Activated CD8-positive, alpha-beta memory T cell treated with anti-CD3 and anti-CD28 coated beads for 36 hours (primary cell): Measurements from ENCODE around the gene INAFM1. TPM values are rescaled to one million over a fixed set of nuclear protein-coding genes. Genes with fewer than 3 reads are reported as not detected.
"Not testable (repeated sequence)": the region's sequence is repeated elsewhere in the genome, so short reads cannot be mapped to it uniquely, and the experiment has no call there.

ENCODE experiments used
- CTCF ChIA-PET: fragments of 350-600 bp; sonication (Branson Sonifier 250); formaldehyde crosslinking; loops from one replicate; lab custom pipeline; 2021; ENCODE audit warnings: antibody characterized with exemption; lab: Charles Lee
- POLR2A ChIA-PET: fragments of 350-600 bp; sonication (Branson Sonifier 250); formaldehyde crosslinking; loops from one replicate; lab custom pipeline; 2021; ENCODE audit warnings: antibody characterized with exemption; lab: Charles Lee
- total RNA-seq, 2 experiments: library from RNA; stranded (reverse); gene quantifications; one replicate each; pipeline ENCODE4 v1.2.3, GENCODE V29; 2021

Gene INAFM1
- total RNA-seq, 2 experiments from 2014 or later, result 7.6 to 8.2 TPM

DNA sequence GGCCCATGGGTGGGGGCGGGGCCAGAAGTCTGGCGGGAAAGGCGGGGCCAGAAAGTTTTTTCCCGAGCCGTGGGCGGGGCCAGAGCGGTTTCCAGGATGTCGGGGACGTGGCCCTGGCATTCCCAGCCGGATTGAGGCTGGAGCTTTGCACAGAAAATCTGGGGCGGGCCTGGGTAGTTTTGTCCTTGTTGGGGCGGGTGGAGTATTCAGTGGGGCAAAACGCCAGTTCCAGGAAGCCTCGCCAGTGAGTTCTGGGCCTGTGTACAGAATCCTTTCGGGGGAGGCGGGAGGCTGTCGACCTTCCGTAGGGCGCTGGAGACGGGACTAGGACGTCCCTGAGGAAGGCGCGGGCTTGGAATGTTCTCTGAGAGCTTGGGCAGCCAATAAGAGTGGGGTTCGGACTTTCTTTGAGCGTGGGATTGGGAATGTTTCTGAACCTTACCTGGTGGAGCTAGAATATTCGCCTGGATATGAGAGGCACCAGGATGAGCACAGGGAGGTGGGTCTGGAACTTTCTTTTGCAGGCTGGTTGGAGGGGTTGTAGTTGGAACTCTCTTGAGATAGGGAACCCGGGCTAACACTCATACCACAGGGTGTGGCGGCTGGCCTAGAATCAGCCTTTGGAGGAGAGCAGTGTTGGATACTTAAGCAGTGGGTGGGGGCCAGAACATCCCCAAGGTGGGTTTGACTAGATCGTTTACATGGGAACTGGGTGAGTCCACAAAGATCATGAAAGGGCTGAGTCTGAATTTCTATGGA lies 17.1 kb upstream of the INAFM1 start:
- CTCF ChIA-PET, result interaction anchor here (1.1 to 3.5 kb wide), 6 partner anchors 14 to 98 kb away, joined by 3 to 29 read pairs (median 4); partner anchors contain the start of gene DHX34
- POLR2A ChIA-PET, result interaction anchor here (1.9 to 2.5 kb wide), 2 partner anchors 17 to 31 kb away, joined by 23 to 30 read pairs; partner anchors contain the start of gene INAFM1

DNA sequence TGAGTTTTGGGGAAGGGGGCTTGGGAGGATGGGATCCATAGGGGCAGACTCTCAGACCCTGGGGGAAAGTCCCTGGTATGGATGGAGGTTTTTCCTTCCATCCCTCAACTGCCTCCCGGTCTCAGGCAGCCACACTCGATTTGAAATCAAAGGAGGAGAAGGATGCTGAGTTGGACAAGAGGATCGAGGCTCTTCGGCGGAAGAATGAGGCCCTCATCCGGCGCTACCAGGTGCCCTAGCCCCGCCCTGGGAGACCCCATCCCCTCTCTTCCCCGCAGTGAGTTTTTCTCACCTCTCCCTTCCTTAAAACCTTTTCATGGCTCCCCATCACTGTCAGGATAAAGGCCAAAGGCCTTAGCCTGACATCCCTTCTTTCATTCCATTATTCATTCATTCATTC lies 16.3 kb upstream of the INAFM1 start:
- ChIA-PET POLR2A (no interaction called here), CTCF (interaction anchor here (0.7 kb wide), 1 partner anchor 13 kb away, joined by 4 read pairs; no protein-coding TSS in a partner anchor)

DNA sequence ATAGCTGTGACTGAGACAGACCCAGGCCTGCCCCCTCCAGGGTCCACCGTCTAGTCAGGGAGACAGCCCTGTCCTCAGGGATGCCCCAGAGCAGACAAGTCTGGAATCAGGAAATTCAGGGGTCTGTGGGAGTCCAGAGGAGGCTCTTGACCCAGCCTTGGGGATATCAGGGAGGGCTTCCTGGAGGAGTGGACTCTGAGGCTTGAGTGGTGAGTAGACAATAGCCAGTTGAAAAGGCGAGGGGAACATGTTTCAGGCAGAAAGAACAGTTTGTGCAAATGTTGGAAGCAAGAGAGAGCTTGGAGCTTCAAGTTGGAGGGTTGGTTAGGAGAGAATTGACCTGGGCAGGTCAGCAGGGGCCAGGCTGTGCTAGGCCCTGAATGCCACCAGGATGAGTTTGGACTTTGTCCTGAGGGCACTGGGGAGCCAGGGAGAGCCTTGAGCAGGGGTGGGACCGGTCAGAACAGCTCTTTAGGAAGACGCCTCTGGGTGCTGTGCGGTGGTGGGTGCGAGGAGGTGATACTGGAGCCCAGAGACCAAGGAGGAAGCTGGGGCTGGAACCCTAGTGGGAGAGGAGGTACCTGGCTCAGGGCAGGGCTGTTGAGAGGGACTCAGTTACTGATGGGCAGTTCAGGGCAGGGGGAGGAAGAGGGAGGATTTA lies 15.7 kb upstream of the INAFM1 start:
- CTCF ChIA-PET, result interaction anchor here (0.7 to 2.0 kb wide), 2 partner anchors 13 to 15 kb away, joined by 4 read pairs; partner anchors contain the start of gene INAFM1

DNA sequence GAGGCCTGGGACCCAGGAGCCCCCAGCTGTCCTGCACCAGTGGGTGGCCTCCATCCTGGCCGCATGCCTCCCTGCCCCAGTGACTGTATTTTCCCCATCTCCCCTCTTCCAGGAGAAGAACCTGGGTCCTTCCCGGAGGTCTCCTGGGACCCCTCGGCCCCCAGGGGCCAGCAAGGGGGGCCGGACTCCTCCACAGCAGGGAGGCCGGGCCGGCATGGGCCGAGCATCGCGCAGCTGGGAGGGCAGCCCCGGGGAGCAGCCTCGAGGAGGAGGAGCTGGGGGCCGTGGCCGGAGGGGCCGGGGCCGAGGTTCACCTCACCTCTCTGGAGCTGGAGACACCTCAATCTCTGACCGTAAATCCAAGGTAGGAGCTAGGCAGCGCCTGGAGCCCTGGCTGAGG lies 14.2 kb upstream of the INAFM1 start:
- ChIA-PET CTCF (interaction anchor here (2.0 kb wide), 1 partner anchor 14 kb away, joined by 4 read pairs; the partner anchor contains the start of gene INAFM1), POLR2A (no interaction called here)

More for the DNA sequence above, 15.7 kb upstream of the INAFM1 start:
- POLR2A ChIA-PET, result no interaction called here

DNA sequence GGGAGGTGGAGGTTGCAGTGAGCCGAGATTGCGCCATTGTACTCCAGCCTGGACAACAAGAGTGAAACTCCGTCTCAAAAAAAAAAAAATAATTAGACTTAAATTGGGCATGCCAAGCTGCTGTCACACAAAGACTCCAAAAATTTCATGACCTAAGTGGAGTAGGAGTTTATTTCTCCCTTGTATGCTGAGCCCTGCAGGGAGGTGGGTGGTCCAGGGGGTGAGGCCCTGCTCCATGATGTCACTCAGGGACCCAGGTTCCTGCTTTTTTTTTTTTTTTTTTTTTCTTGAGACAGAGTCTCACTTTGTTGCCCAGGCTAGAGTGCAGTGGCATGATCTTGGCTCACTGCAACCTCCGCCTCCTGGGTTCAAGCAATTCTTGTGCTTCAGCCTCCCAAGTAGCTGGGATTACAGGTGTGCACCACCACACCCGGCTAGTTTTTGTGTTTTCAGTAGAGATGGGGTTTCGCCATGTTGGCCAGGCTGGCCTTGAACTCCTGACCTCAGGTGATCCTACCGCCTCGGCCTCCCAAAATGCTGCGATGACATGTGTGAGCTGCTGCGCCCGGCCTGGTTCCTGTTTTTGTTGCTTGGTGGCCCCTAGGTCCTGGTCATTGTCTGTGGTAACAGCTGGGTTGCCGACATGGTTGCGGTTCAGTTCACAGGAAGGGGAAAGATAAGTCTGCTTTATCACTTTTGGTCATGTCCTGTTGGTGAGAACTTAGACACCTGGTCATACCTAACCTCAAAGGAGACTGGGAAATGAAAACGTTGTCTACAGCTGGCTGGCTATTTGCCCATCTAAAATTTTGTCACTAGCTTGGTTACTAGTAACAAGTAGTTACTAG lies 12.5 kb upstream of the INAFM1 start:
- CTCF ChIA-PET, result interaction anchor here (1.3 kb wide), 1 partner anchor 10 kb away, joined by 5 read pairs; no protein-coding TSS in a partner anchor

DNA sequence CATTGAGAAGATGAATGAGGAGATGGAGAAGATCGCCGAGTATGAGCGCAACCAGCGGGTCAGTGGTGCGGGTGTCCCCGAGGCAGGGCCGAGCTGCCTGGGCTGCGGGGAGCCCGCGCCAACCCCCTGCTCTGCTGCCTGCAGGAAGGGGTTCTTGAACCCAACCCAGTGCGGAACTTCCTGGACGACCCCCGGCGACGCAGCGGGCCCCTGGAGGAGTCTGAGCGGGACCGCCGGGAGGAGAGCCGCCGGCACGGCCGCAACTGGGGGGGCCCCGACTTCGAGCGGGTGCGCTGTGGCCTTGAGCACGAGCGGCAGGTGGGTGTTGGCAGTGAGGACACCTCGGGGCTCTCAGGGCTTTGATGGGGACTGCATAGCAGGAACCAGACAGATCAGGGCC lies 10.1 kb upstream of the INAFM1 start:
- POLR2A ChIA-PET, result no interaction called here

More for the DNA sequence above, 12.5 kb upstream of the INAFM1 start:
- POLR2A ChIA-PET, result not testable (repeated sequence)

DNA sequence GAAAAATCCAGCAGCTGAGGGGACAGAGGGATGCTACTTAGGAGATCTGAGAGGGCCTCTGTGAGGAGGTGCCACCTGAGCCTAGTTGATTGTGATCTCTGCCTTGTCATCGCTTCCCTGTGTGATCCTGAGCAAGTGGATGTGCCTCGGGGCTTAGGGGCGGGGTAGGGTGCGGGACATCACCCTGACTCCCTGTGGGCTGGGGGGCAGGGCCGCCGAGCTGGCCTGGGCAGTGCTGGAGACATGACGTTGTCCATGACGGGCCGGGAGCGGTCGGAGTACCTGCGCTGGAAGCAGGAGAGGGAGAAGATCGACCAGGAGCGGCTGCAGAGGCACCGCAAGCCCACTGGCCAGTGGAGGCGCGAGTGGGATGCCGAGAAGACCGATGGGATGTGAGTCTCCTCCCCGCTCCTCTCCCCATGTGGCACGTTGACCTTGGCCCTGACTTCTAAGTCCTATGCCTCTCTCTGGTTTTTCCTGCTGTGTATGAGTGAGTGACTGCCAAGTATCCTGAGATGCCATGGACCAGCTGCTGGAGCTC lies 8.2 kb upstream of the INAFM1 start:
- POLR2A ChIA-PET, result interaction anchor here (0.5 to 0.7 kb wide), 2 partner anchors 29 to 222 kb away, joined by 5 to 9 read pairs; no protein-coding TSS in a partner anchor
- CTCF ChIA-PET, result no interaction called here

More for the DNA sequence above, 10.1 kb upstream of the INAFM1 start:
- CTCF ChIA-PET, result no interaction called here

DNA sequence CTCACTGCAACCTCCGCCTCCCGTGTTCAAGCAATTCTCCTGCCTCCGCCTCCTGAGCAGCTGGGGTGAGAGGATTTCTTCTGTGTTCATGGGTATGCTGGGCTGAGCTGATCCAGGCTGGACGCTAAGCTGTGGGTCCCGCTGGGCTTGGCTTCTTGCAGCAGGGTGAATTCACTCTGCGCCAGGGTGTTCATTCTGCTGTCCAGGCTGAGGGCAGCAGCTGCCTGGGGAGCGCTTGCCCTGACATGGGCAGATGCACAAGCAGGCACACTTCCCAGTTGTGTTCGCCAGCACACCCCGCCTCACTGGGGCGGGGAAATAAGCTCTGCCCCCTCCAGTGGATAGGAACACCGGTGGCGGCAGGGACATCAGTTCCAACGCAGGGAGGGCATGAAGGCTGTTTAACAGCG lies 7.3 kb upstream of the INAFM1 start:
- POLR2A ChIA-PET, result no interaction called here
- CTCF ChIA-PET, result no interaction called here

DNA sequence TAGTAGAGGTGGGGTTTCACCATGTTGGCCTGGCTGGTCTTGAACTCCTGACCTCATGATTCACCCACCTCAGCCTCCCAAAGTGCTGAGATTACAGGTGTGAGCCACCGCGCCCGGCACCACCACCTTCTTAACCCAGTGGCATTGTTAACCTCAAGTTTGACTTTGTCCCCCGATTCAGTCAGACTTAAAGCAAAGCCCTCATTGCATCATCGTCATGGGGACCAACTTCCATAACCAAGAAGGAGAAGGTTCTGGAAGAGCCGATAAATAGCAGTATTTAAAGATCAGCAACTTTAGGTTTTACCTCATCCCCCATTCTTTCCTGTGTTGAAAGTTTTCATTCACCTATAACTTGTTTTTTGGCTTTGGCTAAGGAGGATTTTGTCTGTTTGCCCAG lies 6.7 kb upstream of the INAFM1 start:
- ChIA-PET CTCF (no interaction called here), POLR2A (no interaction called here)

DNA sequence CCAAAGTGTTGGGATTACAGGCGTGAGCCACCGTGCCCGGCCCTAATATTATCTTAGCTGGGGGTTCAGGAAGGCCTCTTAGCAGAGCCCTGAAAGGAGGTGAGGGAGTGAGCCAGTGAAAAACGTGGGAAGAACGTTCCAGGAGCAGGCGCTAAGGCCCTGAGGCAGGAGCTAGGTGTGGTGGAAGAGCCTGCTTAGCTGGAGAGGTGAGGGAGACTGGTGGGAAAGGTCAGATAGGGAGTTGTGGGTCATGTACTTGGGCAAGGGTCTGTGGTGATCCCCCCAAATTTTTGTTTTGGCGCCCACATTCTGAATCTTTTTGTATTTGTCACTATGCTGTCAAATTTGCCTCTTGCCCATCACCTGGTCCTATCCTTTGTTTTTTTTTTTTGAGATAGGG lies 5.1 kb upstream of the INAFM1 start:
- CTCF ChIA-PET, result interaction anchor here (0.6 kb wide), 1 partner anchor 1718 kb away, joined by 3 read pairs; no protein-coding TSS in a partner anchor

DNA sequence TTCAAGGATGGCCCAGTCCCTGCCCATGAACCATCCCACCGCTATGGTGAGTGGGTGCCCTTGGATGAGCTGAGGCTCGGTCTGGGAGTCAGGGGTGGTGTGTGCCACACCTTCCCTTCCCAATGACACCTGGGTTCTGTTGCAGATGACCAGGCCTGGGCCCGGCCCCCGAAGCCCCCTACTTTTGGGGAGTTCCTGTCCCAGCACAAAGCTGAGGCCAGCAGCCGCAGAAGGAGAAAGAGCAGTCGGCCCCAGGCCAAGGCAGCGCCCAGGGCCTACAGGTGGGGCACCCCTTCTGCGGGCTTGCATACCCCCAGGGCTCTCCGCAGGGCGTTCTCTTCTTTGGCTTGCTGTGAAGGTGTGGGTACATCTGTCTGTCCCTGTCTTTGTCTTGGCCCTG lies 4.3 kb upstream of the INAFM1 start:
- CTCF ChIA-PET, result interaction anchor here (0.6 kb wide), 1 partner anchor 1717 kb away, joined by 3 read pairs; no protein-coding TSS in a partner anchor
- POLR2A ChIA-PET, result no interaction called here

More for the DNA sequence above, 5.1 kb upstream of the INAFM1 start:
- POLR2A ChIA-PET, result no interaction called here

DNA sequence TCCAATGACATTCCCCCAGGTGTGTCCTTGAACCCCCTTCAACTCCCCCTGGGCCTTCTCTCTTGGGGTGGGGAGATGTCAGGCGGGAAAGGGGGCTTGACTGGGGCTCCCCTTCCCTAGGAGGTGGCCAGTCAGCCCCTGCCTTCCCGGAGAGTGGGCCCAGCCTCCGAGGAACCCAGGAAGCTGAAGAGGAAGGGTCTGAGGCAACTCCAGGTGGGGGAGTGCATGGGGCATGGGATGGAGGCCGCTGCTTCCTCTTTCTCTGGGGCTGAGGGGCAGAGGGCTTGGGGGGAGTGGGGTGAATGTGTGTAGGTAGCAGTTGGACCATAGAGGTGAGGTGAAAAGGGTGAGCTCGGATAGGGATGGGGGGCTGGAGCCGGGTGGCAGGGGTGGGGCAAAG lies 2.7 kb upstream of the INAFM1 start:
- ChIA-PET POLR2A (no interaction called here), CTCF (interaction anchor here (1.2 to 1.7 kb wide), 4 partner anchors 10 to 24 kb away, joined by 3 to 5 read pairs (median 4); no protein-coding TSS in a partner anchor)

DNA sequence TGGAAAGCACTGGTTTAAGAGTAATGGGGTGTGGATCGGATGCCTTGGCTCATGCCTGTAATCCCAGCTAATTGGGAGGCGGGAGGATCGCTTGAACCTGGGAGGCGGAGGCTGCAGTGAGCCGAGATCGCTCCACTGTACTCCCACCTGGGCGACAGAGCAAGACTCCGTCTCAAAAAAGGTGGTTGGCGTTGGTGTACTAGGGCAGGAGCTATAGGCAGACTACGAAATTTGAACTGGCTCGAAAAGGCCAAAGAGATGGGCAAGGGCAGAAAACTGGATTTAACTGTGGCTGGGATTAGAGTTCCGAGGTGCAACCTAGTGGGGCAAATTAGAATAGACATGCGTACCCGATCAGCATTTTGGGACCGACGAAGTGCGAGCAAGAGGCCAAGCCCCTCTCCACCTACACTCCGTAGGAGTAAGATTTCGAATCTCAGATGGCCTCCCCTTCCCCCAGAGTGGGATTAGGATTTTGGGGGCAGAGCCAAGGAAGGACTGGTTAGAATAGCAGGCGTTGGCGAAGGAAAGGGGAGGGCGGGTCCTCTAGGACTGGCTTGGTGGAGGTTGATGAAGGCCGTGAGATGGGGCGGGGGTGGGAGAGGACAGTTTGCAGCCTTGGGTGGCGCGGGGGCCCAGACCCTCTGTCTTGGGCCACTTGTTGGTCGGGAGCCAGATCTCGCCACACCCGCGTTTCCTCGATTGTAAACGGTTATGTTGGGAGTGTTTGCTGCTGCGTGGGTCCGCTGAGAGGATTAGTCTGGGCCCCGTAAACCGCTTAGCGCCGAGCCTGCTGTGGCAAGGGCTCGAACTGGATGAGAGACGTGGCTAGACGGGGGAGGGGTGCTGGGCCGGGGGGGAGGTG lies 2.0 kb upstream of the INAFM1 start:
- ChIA-PET POLR2A (no interaction called here), CTCF (interaction anchor here (1.2 to 1.7 kb wide), 4 partner anchors 11 to 25 kb away, joined by 3 to 5 read pairs (median 4); no protein-coding TSS in a partner anchor)

DNA sequence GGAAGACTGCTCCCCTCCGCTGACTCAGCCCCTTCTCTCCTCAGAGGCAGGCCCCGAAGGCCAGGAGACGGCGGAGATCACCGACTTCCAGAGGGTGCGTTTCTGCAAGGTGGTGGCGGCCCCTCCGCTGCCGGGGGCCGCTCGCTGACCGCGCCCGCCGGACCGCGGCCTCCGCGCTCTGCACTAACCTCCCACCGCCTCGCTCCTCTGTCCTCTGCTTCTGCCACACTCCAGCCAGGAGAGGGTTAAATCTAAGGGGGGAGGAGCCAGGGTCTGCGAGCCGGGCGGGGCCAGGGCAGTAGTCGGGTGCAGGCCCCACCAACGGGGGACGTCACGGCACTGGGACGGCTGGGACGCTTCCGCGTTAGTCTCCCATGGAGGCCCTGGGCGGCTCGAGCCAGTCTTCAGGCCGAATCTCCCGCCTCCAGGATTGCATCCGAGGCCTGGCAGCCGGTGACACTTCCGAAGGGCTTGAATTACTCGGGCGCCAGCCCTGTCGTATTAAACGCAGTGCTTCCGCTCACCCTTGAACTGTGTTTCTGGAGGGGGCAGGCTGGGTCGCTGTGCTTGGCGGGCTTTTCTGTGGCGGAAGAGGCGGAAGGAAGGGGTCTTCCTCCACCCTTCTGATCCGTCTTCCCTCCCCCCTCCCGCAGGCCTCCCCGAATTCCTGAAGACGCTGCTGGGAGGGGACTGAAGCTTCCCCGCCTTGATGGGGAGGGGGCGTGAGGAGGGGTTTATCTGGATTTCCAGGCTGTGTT lies 1.2 kb upstream of the INAFM1 start:
- ChIA-PET POLR2A (interaction anchor here (0.6 to 2.8 kb wide), 7 partner anchors 17 to 115 kb away, joined by 3 to 30 read pairs (median 5); partner anchors contain the start of genes CCDC9 and DHX34), CTCF (interaction anchor here (0.5 to 1.1 kb wide), 6 partner anchors 14 to 160 kb away, joined by 3 to 4 read pairs (median 3); partner anchors contain the start of genes DHX34 and ZC3H4)

DNA sequence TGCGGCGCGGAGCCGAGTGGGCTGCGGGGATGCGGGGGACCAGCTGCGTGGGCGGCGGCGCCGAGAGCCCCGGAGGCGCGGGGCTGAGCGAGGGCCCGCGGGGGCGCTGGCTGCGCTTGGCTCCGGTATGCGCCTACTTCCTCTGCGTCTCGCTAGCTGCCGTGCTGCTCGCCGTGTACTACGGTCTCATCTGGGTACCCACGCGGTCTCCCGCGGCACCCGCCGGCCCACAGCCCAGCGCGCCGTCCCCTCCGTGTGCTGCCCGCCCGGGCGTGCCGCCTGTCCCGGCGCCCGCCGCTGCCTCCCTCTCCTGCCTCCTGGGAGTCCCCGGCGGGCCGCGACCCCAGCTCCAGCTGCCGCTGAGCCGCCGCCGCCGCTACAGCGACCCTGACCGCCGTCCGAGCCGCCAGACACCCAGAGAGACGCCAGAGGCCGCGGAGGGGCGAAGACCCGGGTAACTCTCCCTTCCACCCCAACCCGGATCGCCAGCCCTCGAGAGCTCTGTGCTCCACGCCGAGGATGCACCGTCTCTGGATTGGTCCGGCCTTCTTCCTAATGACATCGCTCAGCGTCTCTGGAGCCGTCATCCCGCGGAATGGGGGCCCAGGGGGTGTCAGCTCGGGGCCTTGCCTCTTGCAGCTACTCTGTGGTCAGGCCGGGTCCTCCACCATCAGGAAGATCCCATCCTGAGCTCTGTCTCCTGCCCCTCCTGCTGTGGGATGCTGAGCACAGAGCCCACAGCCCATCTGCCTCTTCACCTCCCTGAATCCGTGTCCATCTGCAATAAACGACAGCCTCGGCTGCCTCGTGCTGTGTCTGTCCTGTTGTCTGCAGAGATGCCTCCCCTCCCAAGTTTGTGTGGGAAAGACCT lies 441 bp downstream of the INAFM1 start:
- CTCF ChIA-PET, result interaction anchor here (0.5 to 2.5 kb wide), 8 partner anchors 11 to 107 kb away, joined by 3 to 15 read pairs (median 4); partner anchors contain the start of gene CCDC9
- POLR2A ChIA-PET, result interaction anchor here (0.8 to 2.8 kb wide), 3 partner anchors 18 to 49 kb away, joined by 5 to 30 read pairs (median 9); partner anchors contain the start of gene CCDC9
